ENCODE data around the gene SCN1B. TPM values are rescaled to one million over a fixed set of nuclear protein-coding genes. Genes with fewer than 3 reads are reported as not detected.
A peak's percentile ranks its signal among the peaks of the same experiment; 100 is the strongest.

SCN1B gene
- polyA plus RNA-seq, 2 of the 4 experiments (the other 2 are of a cell fraction), result 11.0 to 11.3 TPM

- TF ChIP-seq HMGXB4 (CRISPR knock-in tag; IDR thresholded peaks at IDR 0.05; ENCODE audit: borderline replicate concordance) (0 out of 2 replicates have a peak, but pooled peaks have one; percentile 51), MYC (IDR thresholded peaks at IDR 0.05; ENCODE audit: borderline replicate concordance, low read length) (no peak; the same call in 1 of the 2 replicates), FOSB (CRISPR knock-in tag; IDR thresholded peaks at IDR 0.05) (no peak), PBX3 (IDR thresholded peaks at IDR 0.05) (peak; percentile 41; the same call in 1 of the 2 replicates), PHF8 (IDR thresholded peaks at IDR 0.05; ENCODE audit: borderline replicate concordance, low read depth) (no peak), GATA3 (IDR thresholded peaks at IDR 0.05; ENCODE audit: borderline replicate concordance) (0 out of 2 replicates have a peak, but pooled peaks have one; percentile 43), USF2 (IDR thresholded peaks at IDR 0.05) (no peak), SMC3 (IDR thresholded peaks at IDR 0.05) (peak; percentile 99), ESRRA (IDR thresholded peaks at IDR 0.05; ENCODE audit: borderline replicate concordance, low read length) (no peak), ZC3H11A (IDR thresholded peaks at IDR 0.05) (no peak), HOXB13 (CRISPR knock-in tag; IDR thresholded peaks at IDR 0.05; ENCODE audit: low read depth) (no peak), CBX8 (IDR thresholded peaks at IDR 0.05) (no peak), ZNF302 (CRISPR knock-in tag; IDR thresholded peaks at IDR 0.05) (no peak), NFE2L2 (conservative IDR thresholded peaks at IDR 0.05; ENCODE audit: low read length) (no peak), HDAC2 (IDR thresholded peaks at IDR 0.05) (no peak), ZSCAN20 (CRISPR knock-in tag; IDR thresholded peaks at IDR 0.05) (no peak), MAFK (IDR thresholded peaks at IDR 0.05; ENCODE audit: partially characterized antibody) (no peak), MAX (IDR thresholded peaks at IDR 0.05) (no peak), JUN (IDR thresholded peaks at IDR 0.05) (peak in 1 of 2 experiments; percentile 53; a peak in 1 of 5 replicates), EHMT2 (IDR thresholded peaks at IDR 0.05; ENCODE audit: low read depth) (no peak), SREBF2 (IDR thresholded peaks at IDR 0.05) (no peak), CEBPB (IDR thresholded peaks at IDR 0.05) (no peak), TFCP2L1 (CRISPR knock-in tag; IDR thresholded peaks at IDR 0.05) (peak; percentile 80; the same call in 1 of the 2 replicates), RFX5 (IDR thresholded peaks at IDR 0.05) (no peak), ZFP36 (IDR thresholded peaks at IDR 0.05; ENCODE audit: borderline replicate concordance, partially characterized antibody) (no peak), REST (IDR thresholded peaks at IDR 0.05) (no peak), POLR2AphosphoS2 (conservative IDR thresholded peaks at IDR 0.05; ENCODE audit: low read length) (peak; percentile 96), HOXA7 (CRISPR knock-in tag; IDR thresholded peaks at IDR 0.05) (peak; percentile 76; the same call in 1 of the 2 replicates), ATOH8 (CRISPR knock-in tag; IDR thresholded peaks at IDR 0.05; ENCODE audit: low read depth) (no peak), TP53 (CRISPR knock-in tag; IDR thresholded peaks at IDR 0.05) (peak; percentile 84; the same call in 1 of the 2 replicates), NR3C1 (IDR thresholded peaks at IDR 0.05) (no peak), RNF2 (IDR thresholded peaks at IDR 0.05; ENCODE audit: borderline replicate concordance, low read depth) (no peak), CHD2 (IDR thresholded peaks at IDR 0.05; ENCODE audit: low read length, partially characterized antibody) (no peak), E2F6 (IDR thresholded peaks at IDR 0.05; ENCODE audit: borderline replicate concordance, low read depth) (no peak)
These were observed 17.0 kb upstream of the SCN1B start (continued) for GRCh38 chr19:35013041-35013819.
